Keratinocyte (primary cell): Measurements from ENCODE around the gene NBEA.

Experiments
- CTCF ChIP-seq, 3 experiments: IDR thresholded peaks in 1 of 3; conservative IDR thresholded peaks in 1 of 3; optimal IDR thresholded peaks in 1 of 3; 2 replicates in 2 of 3; 3 replicates in 1 of 3; pipeline versions ENCODE3 to v1.5.1; 2011; ENCODE audit warnings: low read length in 3 of 3, mild to moderate bottlenecking in 3 of 3, moderate library complexity in 2 of 3, control low read depth in 1 of 3, inconsistent platforms in 1 of 3; ENCODE audit not compliant: insufficient read depth in 2 of 3; ENCODE audit errors: extremely low read depth in 1 of 3
- EZH2 ChIP-seq: IDR thresholded peaks from one replicate; pipeline ENCODE4 v1.6.1; 2012; ENCODE audit warnings: inconsistent platforms, mild to moderate bottlenecking, low read length, moderate library complexity

DNA sequence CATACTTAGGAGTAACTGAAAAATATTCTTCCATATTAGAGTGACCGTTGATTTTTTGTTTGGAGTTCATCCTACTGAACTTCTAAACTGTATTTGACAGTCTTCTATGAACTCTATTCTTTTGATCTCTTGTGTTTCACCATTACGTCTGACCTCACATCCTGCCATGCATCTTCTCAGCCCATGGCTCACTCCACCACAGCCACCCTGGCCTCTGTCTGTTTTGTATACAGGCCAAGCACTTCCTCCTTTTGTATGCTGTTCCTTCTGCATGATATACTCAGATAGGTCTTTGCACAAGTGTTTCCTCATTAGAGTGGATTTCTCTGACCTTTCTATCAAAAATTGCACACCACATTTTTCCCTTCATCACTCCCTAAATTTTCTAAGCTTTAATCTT lies 414.5 kb downstream of the NBEA start:
- TF ChIP-seq CTCF (optimal IDR thresholded peaks at IDR 0.05 in 1 of 3, IDR thresholded peaks at IDR 0.05 in 1 of 3, conservative IDR thresholded peaks at IDR 0.05 in 1 of 3; ENCODE audit: extremely low read depth in 1 of 3, insufficient read depth in 2 of 3, low read length in 3 of 3), result no peak
- no peak for TF ChIP-seq EZH2
